Stimulated activated CD8-positive, alpha-beta memory T cell treated with anti-CD3 and anti-CD28 coated beads, Interleukin-7, amount 100 ng/mL, for 4 hours (primary cell): Measurements from ENCODE around the gene NOSIP.

Experiments used
- DNase-seq, 2 donors: peaks; one replicate each; pipeline ENCODE4 v3.0.0-alpha.2; 2020; ENCODE audit warnings: low read depth in 2 of 2

The NOSIP gene

GRCh38 chr19:49594993-49595818, 14.8 kb upstream of the NOSIP start:
- DNase-seq = no peak

- DNase-seq = no peak
These were observed 14.0 kb upstream of the NOSIP start for GRCh38 chr19:49594157-49594992.

DNA sequence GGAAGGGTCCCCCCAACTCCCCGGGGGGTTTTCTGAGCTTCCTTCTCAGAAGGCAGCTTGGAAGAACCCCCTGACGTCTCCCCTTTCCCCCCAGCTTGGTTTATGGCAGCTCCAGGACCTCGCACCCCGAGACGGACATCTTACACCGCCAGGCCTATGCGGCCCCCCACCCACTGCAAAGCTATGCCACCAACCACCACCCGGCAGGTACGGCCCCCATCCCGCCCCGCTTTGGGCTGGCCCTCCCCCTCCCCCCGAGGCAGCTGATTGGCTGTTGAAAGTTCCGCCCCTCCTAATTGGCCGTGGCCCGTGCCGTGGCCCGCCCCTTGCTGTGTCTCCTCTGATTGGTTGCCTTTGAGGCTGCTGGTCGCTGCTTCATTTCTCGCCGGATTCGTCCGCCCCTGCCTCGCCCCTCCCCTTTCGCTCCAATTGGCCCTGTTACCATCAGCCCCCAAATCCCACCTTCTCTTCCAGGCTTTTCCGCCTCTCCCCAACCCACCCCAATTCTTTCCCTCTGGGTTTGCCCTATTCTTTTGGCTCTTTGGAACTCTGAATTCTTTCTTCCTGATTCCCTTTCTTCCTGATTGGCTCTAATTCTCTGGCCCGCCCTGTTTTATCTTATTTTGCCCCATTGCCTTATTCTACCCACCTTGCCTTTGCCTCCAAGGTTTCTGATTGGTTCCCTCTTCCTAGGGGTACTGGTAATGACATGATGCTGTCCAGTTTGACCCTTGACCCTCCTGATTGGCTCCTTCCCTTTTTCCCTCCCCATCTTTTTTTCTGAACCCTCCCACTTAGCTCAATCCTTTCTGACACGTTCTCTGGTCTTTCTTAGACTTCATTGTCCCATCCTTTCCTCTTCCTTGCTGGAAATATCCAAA, 13.1 kb upstream of the NOSIP start:
- DNase-seq = peak; percentile 88 to 89

GRCh38 chr19:49592486-49593232, 12.3 kb upstream of the NOSIP start:
- DNase-seq = no peak

DNA sequence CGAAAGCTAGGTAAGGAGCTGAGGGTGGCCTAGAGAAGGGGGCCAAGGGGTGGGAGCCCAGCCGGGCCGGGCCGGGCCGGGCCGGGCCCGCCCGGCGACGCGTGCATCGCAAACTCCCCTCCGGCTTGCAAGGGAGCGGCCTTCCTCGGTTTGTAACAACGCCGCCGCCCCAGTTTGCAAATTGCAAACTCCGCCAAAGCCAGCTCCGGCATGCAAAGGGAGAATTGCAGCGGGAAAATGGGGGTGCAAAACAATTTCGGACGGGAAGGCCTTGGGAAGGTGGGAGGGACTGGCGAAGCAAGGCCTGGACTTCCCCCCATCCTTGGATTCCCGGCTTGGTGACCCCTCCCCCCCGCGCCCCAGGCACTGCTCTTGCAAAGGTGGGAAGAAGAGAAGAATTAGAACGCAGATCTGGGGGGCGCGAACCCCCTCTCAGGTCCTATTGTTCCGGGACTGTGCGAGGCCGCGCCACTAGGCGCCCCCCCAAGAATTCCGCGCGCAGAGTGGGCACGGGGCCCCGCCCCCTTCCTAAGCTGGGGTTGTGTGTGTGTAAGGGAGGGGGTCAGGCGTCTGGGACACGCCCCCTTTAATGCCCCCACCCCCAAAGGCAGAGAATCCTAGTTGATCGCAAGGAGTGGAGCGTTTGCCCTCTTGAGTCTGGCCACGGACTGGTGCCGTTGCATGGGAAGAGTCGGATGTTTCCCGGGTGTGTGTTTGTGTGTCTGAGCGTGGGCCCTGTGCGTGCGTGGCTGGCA, 11.6 kb upstream of the NOSIP start:
- no peak for DNase-seq

DNA sequence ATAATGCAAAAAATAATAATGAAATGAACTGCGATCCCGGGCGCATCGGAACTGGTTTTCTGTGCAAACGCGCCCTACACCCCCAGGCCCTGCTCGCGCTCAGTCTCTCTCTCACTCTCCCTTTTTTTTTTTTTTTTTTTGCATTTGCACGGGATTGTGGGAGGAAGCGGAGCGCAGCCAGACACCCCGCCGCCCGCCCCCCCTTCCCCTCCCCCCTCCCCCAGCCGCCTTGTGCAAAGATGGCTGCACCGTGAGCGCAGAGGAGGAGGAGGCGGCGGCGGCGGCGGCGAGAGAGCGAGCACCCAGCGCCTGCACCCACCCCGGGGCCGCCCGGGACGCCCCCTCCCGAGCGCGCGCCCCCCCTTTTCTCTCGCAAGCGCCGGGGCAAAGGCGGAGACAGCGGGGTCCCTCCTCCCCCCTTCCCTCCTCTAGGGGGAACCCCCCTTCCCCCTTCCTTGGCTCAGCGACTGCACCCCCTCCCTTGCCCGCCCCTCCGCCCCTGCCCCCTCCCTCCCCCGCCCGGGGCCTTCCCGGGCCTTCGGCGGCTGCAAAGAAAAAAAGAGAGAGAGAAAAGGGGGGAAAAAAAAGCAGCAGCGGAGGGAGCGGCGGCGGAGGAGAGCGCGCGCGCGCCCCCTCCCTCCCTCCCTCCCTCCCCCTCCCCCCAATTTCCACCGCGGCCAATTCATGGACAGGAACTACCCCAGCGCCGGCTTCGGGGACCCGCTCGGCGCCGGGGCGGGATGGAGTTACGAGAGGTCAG, 10.8 kb upstream of the NOSIP start, which contains the start of gene PRR12:
Gene PRR12 (plus strand): TSS at position 212 of the 760 bp plus-strand sequence. CDS start 473 bp downstream, at position 685.
- DNase-seq = peak in 1 of 2 donors; percentile 75

DNA sequence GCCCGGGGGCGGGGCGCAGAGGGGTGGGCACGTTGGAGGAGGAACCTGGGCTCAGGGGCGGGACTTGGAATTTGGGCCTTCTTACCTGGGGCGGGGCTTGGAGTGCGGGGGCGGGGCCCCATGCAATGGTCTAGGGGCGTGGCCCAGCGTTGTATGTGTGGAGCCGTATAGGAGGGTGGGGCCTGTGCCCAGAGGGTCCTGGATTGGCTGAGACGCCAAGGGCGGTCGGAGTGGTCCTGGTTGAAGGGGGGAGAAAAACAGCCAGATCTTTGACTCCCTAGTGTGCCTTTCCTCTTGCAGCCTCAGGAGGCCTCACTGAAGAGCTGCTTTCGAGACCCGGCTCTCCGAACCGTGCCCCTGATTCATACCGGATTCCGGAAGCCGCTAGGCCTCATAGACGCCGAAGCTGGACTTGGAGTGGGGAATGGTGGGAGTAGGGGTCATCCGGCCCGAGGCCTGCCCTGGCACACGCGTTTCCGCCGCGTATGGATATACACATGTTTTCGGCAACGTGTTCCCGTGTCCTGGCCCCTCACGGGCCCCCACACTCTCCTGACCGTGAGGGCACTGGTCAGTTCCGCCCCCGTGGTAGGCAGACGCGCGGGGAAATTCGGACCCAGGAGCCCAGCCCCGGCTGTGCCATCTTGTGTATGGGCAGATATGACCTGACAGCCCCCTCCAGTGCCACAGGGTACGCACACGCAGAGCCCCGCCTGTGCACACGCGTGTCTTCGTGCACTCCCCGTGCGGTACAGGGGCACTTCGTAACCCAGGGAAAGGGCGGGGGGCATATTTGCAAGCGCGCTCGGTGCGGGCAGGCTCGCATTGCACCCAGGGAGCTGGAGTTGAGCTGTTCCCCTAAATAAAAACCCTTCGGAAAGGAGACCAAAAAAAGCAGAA, 10.0 kb upstream of the NOSIP start:
- peak; percentile 90 to 91 for DNase-seq

DNA sequence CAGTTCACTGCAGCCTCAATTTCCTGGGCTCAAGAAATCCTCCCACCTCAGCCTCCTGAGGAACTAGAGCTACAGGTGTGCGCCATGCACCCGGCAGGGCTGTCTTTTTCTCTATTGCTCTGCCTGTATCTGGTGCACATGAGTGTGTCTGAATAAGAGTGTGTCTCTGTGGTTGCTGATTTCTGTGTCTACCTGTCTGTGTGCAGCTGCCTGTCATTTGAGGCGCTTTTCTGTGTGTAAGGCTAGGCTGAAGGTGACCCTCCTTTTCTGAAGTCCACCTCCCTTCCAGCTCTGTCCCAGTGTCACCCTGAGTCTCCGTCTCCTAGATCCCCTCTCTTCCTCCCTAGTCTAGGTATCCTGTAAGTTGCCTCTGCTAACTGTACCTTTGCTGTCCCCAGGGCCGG, 9.1 kb upstream of the NOSIP start:
- no peak for DNase-seq

DNA sequence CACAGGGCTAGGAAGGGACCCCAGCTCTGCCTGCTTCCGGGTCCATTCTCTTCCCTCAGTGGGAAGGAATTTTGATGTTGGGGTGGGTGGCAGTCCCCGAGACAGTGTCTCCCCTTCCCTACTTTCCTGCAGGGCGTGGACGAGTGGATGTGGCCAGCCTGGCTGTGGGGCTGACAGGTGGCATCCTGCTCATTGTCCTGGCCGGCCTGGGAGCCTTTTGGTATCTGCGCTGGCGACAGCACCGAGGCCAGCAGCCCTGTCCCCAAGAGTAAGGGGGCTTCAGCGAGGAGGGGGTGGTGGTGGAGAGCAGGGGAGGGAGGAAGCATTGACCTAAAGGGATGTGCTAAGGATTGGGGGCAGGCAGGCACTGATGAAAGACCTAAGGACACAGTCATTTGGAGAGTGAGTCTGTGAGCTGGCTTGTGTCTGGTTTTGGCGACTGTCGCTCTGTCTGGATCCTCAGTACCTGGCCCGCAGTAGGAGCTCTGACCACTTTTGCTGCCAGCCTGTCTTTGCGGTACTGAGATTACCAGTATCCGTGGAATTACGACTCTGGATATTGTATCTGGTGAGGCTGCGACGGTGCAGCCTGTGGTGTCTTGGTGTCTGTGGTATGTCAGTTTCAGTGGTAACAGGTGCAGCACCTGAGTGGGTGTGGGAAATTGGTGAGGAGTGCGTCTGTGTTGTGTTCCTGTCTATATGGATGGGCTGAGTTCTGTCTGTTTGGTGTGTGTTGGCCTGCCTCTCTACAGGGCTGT, 8.2 kb upstream of the NOSIP start:
- no peak for DNase-seq

GRCh38 chr19:49587227-49587626, 6.9 kb upstream of the NOSIP start:
- no peak for DNase-seq

DNA sequence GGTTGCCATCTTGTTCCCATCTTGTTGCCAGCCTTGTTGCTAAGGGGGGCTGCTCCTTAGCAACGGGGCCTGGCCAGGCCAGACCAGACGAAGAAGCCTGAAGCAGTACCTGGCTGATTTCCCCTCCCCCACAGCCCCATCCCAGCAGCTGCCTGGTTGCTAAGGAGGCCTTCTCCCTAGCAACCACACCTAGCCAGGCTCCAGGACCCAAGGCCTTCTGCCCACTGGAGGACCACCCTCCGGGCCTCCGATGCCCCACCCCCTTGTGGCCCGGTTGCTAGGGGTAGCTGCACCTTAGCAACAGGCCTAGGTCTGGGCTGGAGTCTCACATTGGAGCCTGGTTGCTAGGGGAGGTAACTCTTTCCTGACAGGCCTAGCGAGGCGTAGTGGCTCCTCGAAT, 4.7 kb upstream of the NOSIP start:
- no peak for DNase-seq

DNA sequence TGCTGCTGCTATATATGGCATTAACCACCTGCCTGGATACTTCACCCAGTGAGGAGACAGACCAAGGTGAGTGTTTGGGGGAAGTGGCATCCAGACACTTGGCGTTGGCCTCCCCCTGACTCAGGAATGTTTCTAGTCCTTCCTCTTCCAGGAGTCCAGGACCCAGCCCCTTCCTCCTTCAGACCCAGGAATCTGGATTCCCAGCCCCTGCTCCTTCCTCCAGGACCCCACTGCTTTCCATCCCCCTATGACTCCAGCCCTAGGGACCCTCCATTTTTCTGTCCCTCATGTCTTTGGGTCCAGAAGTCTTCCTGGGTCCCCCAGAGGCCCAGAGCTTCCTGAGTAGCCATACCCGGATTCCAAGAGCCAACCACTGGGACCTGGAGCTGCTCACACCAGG, 2.9 kb upstream of the NOSIP start:
- no peak for DNase-seq

- no peak for DNase-seq
These were observed 702 bp upstream of the NOSIP start, which contains the start of gene PRRG2 for GRCh38 chr19:49581007-49581508. TSS of gene PRRG2 (plus strand) at chr19:49581316. CDS start at chr19:49583220, 1,904 bp downstream.

GRCh38 chr19:49579947-49580263, 451 bp downstream of the NOSIP start:
- DNase-seq = no peak

DNA sequence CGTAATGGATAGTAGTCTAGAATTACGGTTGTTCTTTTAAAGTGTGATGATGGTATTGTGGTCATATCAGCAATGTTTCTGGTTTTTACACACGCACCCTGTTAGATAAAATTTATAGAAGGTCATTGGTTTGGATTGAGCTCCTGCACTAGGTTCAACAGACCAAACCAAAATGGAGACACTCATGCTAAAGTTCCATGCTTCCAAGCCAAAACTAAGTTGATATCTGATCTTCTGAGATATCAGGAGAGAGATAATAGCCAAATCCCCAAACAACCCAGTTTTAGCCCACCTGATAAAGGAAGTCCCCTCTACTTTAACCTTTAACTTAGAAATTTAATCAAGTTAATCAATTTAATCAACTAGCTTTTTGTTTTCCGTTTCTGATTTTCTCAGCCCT, 1.2 kb downstream of the NOSIP start:
- no peak for DNase-seq

DNA sequence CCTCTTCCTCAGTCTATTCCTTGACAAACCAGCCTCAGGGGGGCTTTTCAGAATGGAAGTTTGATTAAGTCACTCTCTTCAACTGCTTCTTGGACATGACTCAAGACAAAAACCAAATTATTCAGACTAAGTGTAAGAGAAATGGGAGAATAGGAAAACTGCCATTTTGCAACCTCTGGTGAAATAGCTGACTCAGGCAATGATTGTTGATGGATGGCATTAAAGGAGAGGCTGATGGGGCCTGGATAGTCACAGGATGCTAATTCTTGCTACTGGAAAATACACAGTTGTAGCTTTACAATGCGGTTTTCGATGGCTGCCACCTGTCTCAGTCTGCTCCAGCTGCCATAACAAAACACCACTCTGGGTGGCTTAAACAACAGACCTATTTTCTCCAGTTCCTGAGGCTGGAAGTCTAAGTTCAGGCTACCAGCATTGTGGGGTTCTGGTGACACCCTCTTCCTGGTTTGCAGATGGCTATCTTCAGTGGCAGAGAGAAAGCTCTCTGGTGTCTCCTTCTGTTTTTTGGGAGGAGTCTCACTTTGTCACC, 6.1 kb downstream of the NOSIP start:
- no peak for DNase-seq

DNA sequence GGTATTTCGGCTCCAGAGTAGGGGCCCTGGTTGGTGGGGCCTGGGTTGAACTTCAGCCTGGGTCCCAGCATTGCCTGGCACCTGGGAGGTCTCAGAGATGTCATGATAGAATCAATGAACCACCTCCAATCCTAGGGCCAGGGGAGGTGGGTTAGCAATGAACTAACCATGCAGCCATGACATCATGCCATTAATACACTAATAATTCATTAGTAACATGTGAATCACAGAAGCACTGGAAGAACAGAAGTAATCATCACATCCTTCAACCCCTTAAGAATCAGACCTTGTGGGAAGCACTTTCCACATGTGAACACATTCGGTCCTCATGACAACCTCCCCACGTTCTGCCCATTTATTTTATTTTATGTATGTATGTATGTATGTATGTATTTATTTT, 6.9 kb downstream of the NOSIP start:
- DNase-seq = no peak
